Muscle layer of colon (tissue), 2 donors: ENCODE data around the gene DCLK3.

Experiments
- H3K27ac ChIP-seq: one replicate; pipeline ENCODE4 v1.7.0; 2013; ENCODE audit warnings: low read depth, mild to moderate bottlenecking, low read length, moderate library complexity
- H3K27me3 ChIP-seq, 2 donors: one replicate each; pipeline ENCODE4 v1.7.0; 2013; ENCODE audit warnings: low read length in 2 of 2, mild to moderate bottlenecking in 2 of 2; ENCODE audit not compliant: insufficient read depth in 2 of 2, control insufficient read depth in 1 of 2
- H3K36me3 ChIP-seq: one replicate; pipeline ENCODE4 v1.7.0; 2013; ENCODE audit warnings: mild to moderate bottlenecking, low read length; ENCODE audit not compliant: insufficient read depth
- H3K4me1 ChIP-seq: one replicate; pipeline ENCODE4 v1.7.0; 2013; ENCODE audit warnings: mild to moderate bottlenecking, low read length; ENCODE audit not compliant: insufficient read depth
- H3K4me3 ChIP-seq, 2 donors: one replicate each; pipeline ENCODE4 v1.7.0; 2013; ENCODE audit warnings: low read length in 2 of 2, low read depth in 1 of 2, mild to moderate bottlenecking in 1 of 2, moderate library complexity in 1 of 2
- H3K9ac ChIP-seq: one replicate; pipeline ENCODE4 v1.7.0; 2013; ENCODE audit warnings: low read length
- H3K9me3 ChIP-seq: one replicate; pipeline ENCODE4 v1.7.0; 2013; ENCODE audit warnings: mild to moderate bottlenecking, low read length
- donor health status: abdominal sarcoma.
- donor health status: Adenocarcinoma of cecum.

DCLK3 gene

GRCh38 chr3:36761779-36762178 lies 2.6 kb downstream of the DCLK3 start:
- Histone ChIP-seq H3K36me3 (no peaks in the 10 kb centered on the region), H3K4me3 (no peak overlapping the region), H3K27ac (no peak overlapping the region), H3K27me3 (peaks cover 16 to 24% of the 10 kb centered on the region in 2 donors), H3K4me1 (no peaks in the 10 kb centered on the region), H3K9me3 (no peaks in the 10 kb centered on the region), H3K9ac (no peak overlapping the region)

GRCh38 chr3:36756269-36756668 lies 8.1 kb downstream of the DCLK3 start:
- Histone ChIP-seq H3K4me1 (no peaks in the 10 kb centered on the region), H3K4me3 (no peak overlapping the region), H3K9me3 (no peaks in the 10 kb centered on the region), H3K36me3 (no peaks in the 10 kb centered on the region), H3K9ac (no peak overlapping the region), H3K27ac (no peak overlapping the region), H3K27me3 (no peaks in the 10 kb centered on the region)

- no peaks in the 10 kb centered on the region for H3K36me3 ChIP-seq
These were observed 13.0 kb downstream of the DCLK3 start for GRCh38 chr3:36751326-36751725.

GRCh38 chr3:36750737-36751136 lies 13.6 kb downstream of the DCLK3 start:
- Histone ChIP-seq H3K9me3 (no peaks in the 10 kb centered on the region), H3K27ac (no peak overlapping the region), H3K36me3 (no peaks in the 10 kb centered on the region), H3K27me3 (no peaks in the 10 kb centered on the region), H3K9ac (no peak overlapping the region), H3K4me1 (no peaks in the 10 kb centered on the region), H3K4me3 (no peak overlapping the region)

More at GRCh38 chr3:36751326-36751725, 13.0 kb downstream of the DCLK3 start:
- no peaks in the 10 kb centered on the region for H3K27me3 ChIP-seq
- no peak overlapping the region for H3K27ac ChIP-seq
- H3K4me1 ChIP-seq = no peaks in the 10 kb centered on the region
- no peak overlapping the region for H3K4me3 ChIP-seq
- no peaks in the 10 kb centered on the region for H3K9me3 ChIP-seq
- H3K9ac ChIP-seq = no peak overlapping the region

GRCh38 chr3:36744763-36745162 lies 19.6 kb downstream of the DCLK3 start:
- H3K4me3 ChIP-seq = no peak overlapping the region

GRCh38 chr3:36743826-36744225 lies 20.5 kb downstream of the DCLK3 start:
- Histone ChIP-seq H3K27ac (no peak overlapping the region), H3K4me1 (no peaks in the 10 kb centered on the region), H3K27me3 (no peaks in the 10 kb centered on the region), H3K9ac (no peak overlapping the region), H3K36me3 (no peaks in the 10 kb centered on the region), H3K4me3 (no peak overlapping the region), H3K9me3 (no peaks in the 10 kb centered on the region)

More at GRCh38 chr3:36744763-36745162, 19.6 kb downstream of the DCLK3 start:
- no peaks in the 10 kb centered on the region for H3K9me3 ChIP-seq
- H3K27me3 ChIP-seq = no peaks in the 10 kb centered on the region
- H3K27ac ChIP-seq = no peak overlapping the region
- no peaks in the 10 kb centered on the region for H3K36me3 ChIP-seq
- H3K4me1 ChIP-seq = no peaks in the 10 kb centered on the region
- H3K9ac ChIP-seq = no peak overlapping the region

GRCh38 chr3:36741285-36741684 lies 23.1 kb downstream of the DCLK3 start:
- Histone ChIP-seq H3K27ac (no peak overlapping the region), H3K36me3 (no peaks in the 10 kb centered on the region)

GRCh38 chr3:36740787-36741186 lies 23.6 kb downstream of the DCLK3 start:
- Histone ChIP-seq H3K27me3 (no peaks in the 10 kb centered on the region), H3K9ac (no peak overlapping the region), H3K36me3 (no peaks in the 10 kb centered on the region), H3K4me3 (no peak overlapping the region), H3K9me3 (no peaks in the 10 kb centered on the region), H3K4me1 (no peaks in the 10 kb centered on the region), H3K27ac (no peak overlapping the region)

More at GRCh38 chr3:36741285-36741684, 23.1 kb downstream of the DCLK3 start:
- Histone ChIP-seq H3K4me1 (no peaks in the 10 kb centered on the region), H3K9ac (no peak overlapping the region), H3K27me3 (no peaks in the 10 kb centered on the region), H3K9me3 (no peaks in the 10 kb centered on the region), H3K4me3 (no peak overlapping the region)

GRCh38 chr3:36738702-36739101 lies 25.7 kb downstream of the DCLK3 start:
- Histone ChIP-seq H3K4me3 (no peak overlapping the region), H3K9ac (no peak overlapping the region), H3K9me3 (no peaks in the 10 kb centered on the region), H3K4me1 (no peaks in the 10 kb centered on the region), H3K36me3 (no peaks in the 10 kb centered on the region), H3K27ac (no peak overlapping the region), H3K27me3 (no peaks in the 10 kb centered on the region)

- Histone ChIP-seq H3K27ac (no peak overlapping the region), H3K9ac (no peak overlapping the region), H3K27me3 (no peaks in the 10 kb centered on the region), H3K4me3 (no peak overlapping the region), H3K9me3 (no peaks in the 10 kb centered on the region), H3K36me3 (no peaks in the 10 kb centered on the region), H3K4me1 (no peaks in the 10 kb centered on the region)
These were observed 28.1 kb downstream of the DCLK3 start for GRCh38 chr3:36736301-36736700.

- H3K9ac ChIP-seq = no peak overlapping the region
- H3K9me3 ChIP-seq = no peaks in the 10 kb centered on the region
- no peaks in the 10 kb centered on the region for H3K27me3 ChIP-seq
- no peak overlapping the region for H3K27ac ChIP-seq
- H3K4me1 ChIP-seq = no peaks in the 10 kb centered on the region
- no peaks in the 10 kb centered on the region for H3K36me3 ChIP-seq
- H3K4me3 ChIP-seq = no peak overlapping the region
These were observed 29.6 kb downstream of the DCLK3 start for GRCh38 chr3:36734742-36735141.

GRCh38 chr3:36733723-36734122 lies 30.6 kb downstream of the DCLK3 start:
- no peak overlapping the region for H3K4me3 ChIP-seq
- no peaks in the 10 kb centered on the region for H3K9me3 ChIP-seq
- no peaks in the 10 kb centered on the region for H3K36me3 ChIP-seq
- H3K27ac ChIP-seq = no peak overlapping the region
- no peaks in the 10 kb centered on the region for H3K27me3 ChIP-seq
- no peak overlapping the region for H3K9ac ChIP-seq
- no peaks in the 10 kb centered on the region for H3K4me1 ChIP-seq
